HepG2 (cell line): ENCODE results near the gene SNRNP48. TPM values are rescaled to one million over a fixed set of nuclear protein-coding genes. Genes with fewer than 3 reads are reported as not detected.

Experiments used
- CERS6 ChIP-seq: sonication (generic); formaldehyde crosslinking; IDR thresholded peaks from 2 replicates; pipeline ENCODE4 v1.5.0; 2020; ENCODE audit warnings: missing genetic modification reagents
- GTF2F1 ChIP-seq: fragments of 150-350 bp; IDR thresholded peaks from 2 replicates; pipeline ENCODE4 v1.6.1; 2014; ENCODE audit warnings: low read length
- HDAC2 ChIP-seq: sonication (generic); formaldehyde crosslinking; IDR thresholded peaks from 2 replicates; pipeline ENCODE4 v1.4.0; 2020; ENCODE audit warnings: missing genetic modification reagents
- HNRNPK ChIP-seq: fragments of 200-400 bp; formaldehyde crosslinking; IDR thresholded peaks from 2 replicates; pipeline ENCODE4 v1.6.1; 2018; ENCODE audit warnings: low read length, low read depth, moderate library complexity, mild to moderate bottlenecking; ENCODE audit not compliant: poor library complexity, severe bottlenecking
- HOXD1 ChIP-seq: sonication (generic); formaldehyde crosslinking; IDR thresholded peaks from 2 replicates; pipeline ENCODE4 v1.5.0; 2020; ENCODE audit warnings: missing genetic modification reagents
- KDM3A ChIP-seq: IDR thresholded peaks from 2 replicates; pipeline ENCODE4 v1.6.1; 2018; ENCODE audit warnings: low read depth, missing compliant biosample characterization
- MAF1 ChIP-seq: sonication (generic); formaldehyde crosslinking; IDR thresholded peaks from 2 replicates; pipeline ENCODE4 v1.5.0; 2020; ENCODE audit warnings: missing genetic modification reagents, borderline replicate concordance
- MTERF4 ChIP-seq: sonication (generic); formaldehyde crosslinking; IDR thresholded peaks from 2 replicates; pipeline ENCODE4 v1.8.0; 2023; ENCODE audit warnings: mild to moderate bottlenecking, missing genetic modification reagents
- NFE2 ChIP-seq: sonication (generic); formaldehyde crosslinking; IDR thresholded peaks from 2 replicates; pipeline ENCODE4 v1.4.0; 2020; ENCODE audit warnings: missing genetic modification reagents
- RARG ChIP-seq: sonication (generic); formaldehyde crosslinking; IDR thresholded peaks from 2 replicates; pipeline ENCODE4 v1.4.0; 2020; ENCODE audit warnings: low read depth, mild to moderate bottlenecking, missing genetic modification reagents
- SP140L ChIP-seq: sonication (generic); formaldehyde crosslinking; IDR thresholded peaks from 2 replicates; pipeline ENCODE4 v1.4.0; 2020; ENCODE audit warnings: missing genetic modification reagents, borderline replicate concordance
- ZMYM2 ChIP-seq: sonication (generic); formaldehyde crosslinking; IDR thresholded peaks from 2 replicates; pipeline ENCODE4 v1.8.0; 2022; ENCODE audit warnings: mild to moderate bottlenecking, missing genetic modification reagents
- ZNF326 ChIP-seq: sonication (generic); formaldehyde crosslinking; IDR thresholded peaks from 2 replicates; pipeline ENCODE4 v1.4.0; 2020; ENCODE audit warnings: missing genetic modification reagents, borderline replicate concordance
- ZNF451 ChIP-seq: sonication (generic); formaldehyde crosslinking; IDR thresholded peaks from 2 replicates; pipeline ENCODE4 v1.5.0; 2020; ENCODE audit warnings: mild to moderate bottlenecking, missing genetic modification reagents
- ZNF512B ChIP-seq: sonication (generic); formaldehyde crosslinking; IDR thresholded peaks from 2 replicates; pipeline ENCODE4 v1.5.1; 2020; ENCODE audit warnings: missing genetic modification reagents, mild to moderate bottlenecking, borderline replicate concordance
- ZNF547 ChIP-seq: sonication (generic); formaldehyde crosslinking; IDR thresholded peaks from 2 replicates; pipeline ENCODE4 v1.5.1; 2020; ENCODE audit warnings: mild to moderate bottlenecking, missing genetic modification reagents
- ZNF609 ChIP-seq: sonication (generic); formaldehyde crosslinking; IDR thresholded peaks from 2 replicates; pipeline ENCODE4 v1.4.0; 2020; ENCODE audit warnings: mild to moderate bottlenecking, missing genetic modification reagents, borderline replicate concordance
- ZNF670 ChIP-seq: sonication (generic); formaldehyde crosslinking; IDR thresholded peaks from 2 replicates; pipeline ENCODE4 v1.8.0; 2022; ENCODE audit warnings: mild to moderate bottlenecking, missing genetic modification reagents, borderline replicate concordance
- polyA plus RNA-seq, 8 experiments: library from polyadenylated mRNA; depleted of rRNA in 3 of 8; stranded (reverse) in 7 of 8; unstranded in 1 of 8; fragments of >200 nt; fragmentation: Illumina TruSeq in 4 of 8; extraction: Trizol in 4 of 8; gene quantifications; 2 replicates each; pipeline versions ENCODE4 v1.2.1 to v1.2.3, GENCODE V29; 2011 to 2016; ENCODE audit warnings: low read depth in 4 of 8, missing spikeins in 1 of 8, mixed read lengths in 1 of 8; ENCODE audit not compliant: insufficient read depth in 1 of 8
- total RNA-seq, 5 experiments: library from RNA; depleted of rRNA; stranded (reverse); fragments of >200 nt; fragmentation: Illumina TruSeq; extraction: Trizol; gene quantifications; 2 replicates each; pipeline ENCODE4 v1.2.3, GENCODE V29; 2016; ENCODE audit warnings: low read depth in 1 of 5

SNRNP48 gene
- total and polyA plus RNA-seq, 2 of the 13 experiments (the other 11 are each of a cell fraction or from before 2014, with no cell fraction given), result 17.5 to 47.5 TPM

- TF ChIP-seq KDM3A (CRISPR knock-in tag) (0 out of 2 replicates have a peak, but pooled peaks have one; percentile 15), SP140L (CRISPR knock-in tag) (no peak), ZNF547 (CRISPR knock-in tag) (peak; percentile 39), HNRNPK (peak; percentile 68), RARG (CRISPR knock-in tag) (no peak), HDAC2 (peak; percentile 91), ZNF451 (CRISPR knock-in tag) (peak; percentile 88), MTERF4 (peak; percentile 90; the same call in 1 of the 2 replicates), MAF1 (CRISPR knock-in tag) (peak; percentile 63; the same call in 1 of the 2 replicates), HOXD1 (CRISPR knock-in tag) (peak; percentile 48; the same call in 1 of the 2 replicates), CERS6 (CRISPR knock-in tag) (no peak), ZMYM2 (no peak), ZNF512B (CRISPR knock-in tag) (peak; percentile 44; the same call in 1 of the 2 replicates), ZNF326 (CRISPR knock-in tag) (no peak), ZNF609 (peak; percentile 93), GTF2F1 (no peak), NFE2 (CRISPR knock-in tag) (no peak), ZNF670 (CRISPR knock-in tag) (peak; percentile 97)
Observed at GRCh38 chr6:7541175-7542064, 48.6 kb upstream of the SNRNP48 start, which contains the start of gene DSP (continued).
